ENCODE data around the gene CNNM3.

The CNNM3 gene

DNA sequence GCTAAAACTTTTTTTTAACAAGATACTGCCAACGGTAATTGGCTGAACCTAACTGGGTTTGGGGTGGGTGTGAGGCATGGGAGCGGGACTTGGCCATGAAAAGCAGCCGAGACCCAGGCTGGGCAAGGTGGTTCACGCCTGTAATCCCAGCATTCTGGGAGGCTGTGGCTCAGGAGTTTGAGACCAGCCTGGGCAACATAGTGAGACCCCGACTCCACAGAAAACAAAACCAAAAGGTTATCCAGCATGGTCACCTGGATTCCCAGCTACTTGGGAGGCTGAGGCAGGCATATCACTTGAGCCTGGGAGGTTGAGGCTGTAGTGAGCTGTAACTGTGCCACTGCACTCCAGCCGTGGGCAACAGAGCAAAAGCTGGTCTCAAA is 64.8 kb downstream of the CNNM3 start:
- DNase-seq, result no peak

DNA sequence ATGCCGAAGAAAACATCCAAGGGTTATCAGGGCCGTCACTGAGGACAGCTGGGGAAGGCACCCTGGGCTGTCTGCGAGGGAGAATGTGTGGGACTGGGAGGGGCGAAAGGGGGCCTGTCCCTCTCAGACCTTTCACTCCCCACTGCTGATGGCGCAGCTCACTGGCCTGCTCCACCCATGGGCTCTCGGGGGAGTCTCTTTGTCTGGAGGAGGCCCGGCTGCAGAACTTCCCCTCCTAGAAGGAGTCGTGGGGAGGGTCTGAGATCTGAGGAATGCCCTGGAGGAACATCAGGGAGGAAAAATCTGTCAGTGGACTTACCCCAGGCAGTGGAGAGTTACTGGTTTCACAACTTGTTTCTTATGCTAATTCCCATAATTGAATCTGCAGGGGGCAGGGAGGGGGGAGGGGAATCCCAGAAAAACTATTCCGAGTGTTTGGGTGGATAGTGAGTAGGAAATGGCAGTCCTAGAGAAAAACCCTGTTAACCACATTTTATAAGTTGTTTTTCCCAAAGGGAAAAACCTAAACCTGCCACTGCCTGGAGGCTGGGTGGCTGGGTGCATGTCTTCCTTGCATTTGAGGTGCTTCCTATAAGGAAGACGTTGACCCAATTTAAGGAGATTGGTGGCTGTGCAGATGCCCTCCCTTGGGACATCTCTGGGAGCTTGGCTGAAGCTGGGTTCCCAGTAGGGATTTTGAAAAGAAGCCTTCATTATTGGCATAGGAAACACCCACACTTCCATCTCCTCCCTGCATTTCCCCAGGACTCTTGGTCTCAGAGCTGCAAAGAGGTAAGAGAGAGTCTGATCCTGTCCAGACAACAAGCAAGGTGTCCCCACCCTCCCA is 65.5 kb downstream of the CNNM3 start:
- DNase-seq, result no peak

DNA sequence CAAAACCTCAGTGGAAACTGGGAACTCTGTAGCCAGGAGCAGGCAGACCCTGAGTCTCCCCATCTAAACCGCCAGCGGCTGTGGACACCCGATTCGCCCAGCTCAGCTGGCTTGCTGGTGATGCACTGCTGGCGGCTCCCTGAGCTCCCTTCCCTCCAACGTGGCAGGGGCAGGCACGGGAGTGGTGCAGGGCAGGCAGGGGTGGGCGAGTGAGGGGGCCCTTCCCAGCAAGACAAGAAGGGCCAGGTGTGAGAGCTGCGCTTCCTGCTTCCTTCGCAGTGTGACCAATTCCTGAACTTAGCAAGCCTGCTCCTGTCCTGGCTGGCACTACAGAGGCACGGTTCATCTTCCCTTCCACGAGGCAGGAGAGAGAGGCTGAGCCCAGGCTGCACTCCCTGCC is 66.2 kb downstream of the CNNM3 start:
- no peak for DNase-seq

DNA sequence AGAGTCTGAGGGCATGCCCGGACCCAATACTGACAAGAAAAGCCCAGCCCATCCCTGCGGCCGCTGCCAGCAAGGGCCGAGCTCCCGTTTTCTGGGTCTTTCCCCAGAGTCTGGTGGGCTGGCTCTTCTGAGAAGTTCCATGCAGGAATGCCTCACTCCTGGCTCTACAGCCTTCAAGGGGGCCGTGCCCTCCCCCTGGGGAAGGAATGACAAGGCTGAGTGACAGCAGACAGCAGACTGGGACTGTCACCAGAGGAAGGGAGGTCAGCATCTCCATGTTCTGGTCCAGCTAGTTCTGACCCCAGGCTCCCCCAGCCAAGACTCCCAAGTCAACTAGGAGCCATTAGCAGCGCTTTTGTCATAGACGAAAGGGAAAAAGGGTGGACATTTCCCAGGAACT is 66.8 kb downstream of the CNNM3 start:
- no peak for DNase-seq

DNA sequence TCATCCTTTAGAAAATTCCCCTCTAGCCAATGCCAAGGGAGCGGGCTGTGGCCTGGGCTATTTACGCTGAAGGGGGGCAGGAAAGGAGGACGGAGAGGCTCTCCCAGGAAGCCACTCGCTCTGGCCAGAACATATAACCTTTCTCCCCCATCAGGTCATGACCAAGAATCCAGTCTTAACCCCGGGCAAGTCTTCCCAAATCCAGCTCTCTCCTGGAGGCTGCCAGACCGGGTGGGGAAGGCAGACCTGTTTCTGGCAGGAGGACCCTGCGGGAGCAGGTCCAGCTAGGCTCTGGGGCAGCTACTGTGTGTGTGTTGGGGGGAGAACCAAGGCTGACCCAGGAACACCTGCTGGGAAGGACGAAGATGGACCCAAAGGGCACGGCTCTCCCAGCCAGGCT is 67.2 kb downstream of the CNNM3 start:
- DNase-seq, result no peak

Measured in NCI-H524 (cell line).